ENCODE measurements around the gene ANO3. TPM values are rescaled to one million over a fixed set of nuclear protein-coding genes. Genes with fewer than 3 reads are reported as not detected.
"Not testable (repeated sequence)": the region's sequence is repeated elsewhere in the genome, so short reads cannot be mapped to it uniquely, and the experiment has no call there.

The ANO3 gene
- total RNA-seq, 2 experiments from 2014 or later, result not detected

GRCh38 chr11:26595207-26595865, 263.4 kb downstream of the ANO3 start:
- H3K27ac Mint-ChIP-seq; intact Hi-C loops (cut with micrococcal nuclease); DNase-seq; CTCF ChIA-PET; H3K36me3 Mint-ChIP-seq (ENCODE audit: low read depth); H3K4me1 Mint-ChIP-seq (ENCODE audit: low read depth); H3K27me3 Mint-ChIP-seq (ENCODE audit: low read depth); H3K9me3 Mint-ChIP-seq; H3K4me3 Mint-ChIP-seq: not testable (repeated sequence)

GRCh38 chr11:26597049-26597689, 265.2 kb downstream of the ANO3 start:
- H3K27me3 Mint-ChIP-seq (ENCODE audit: low read depth); H3K4me3 Mint-ChIP-seq; intact Hi-C loops (cut with micrococcal nuclease); H3K36me3 Mint-ChIP-seq (ENCODE audit: low read depth); H3K4me1 Mint-ChIP-seq (ENCODE audit: low read depth); H3K27ac Mint-ChIP-seq; DNase-seq; H3K9me3 Mint-ChIP-seq; CTCF ChIA-PET: not testable (repeated sequence)

GRCh38 chr11:26597899-26598298, 266.0 kb downstream of the ANO3 start:
- Mint-ChIP-seq H3K27ac (no peak overlapping the region), H3K36me3 (ENCODE audit: low read depth) (no peaks in the 10 kb centered on the region), H3K4me1 (ENCODE audit: low read depth) (no peaks in the 10 kb centered on the region), H3K4me3 (no peak overlapping the region), H3K9me3 (peaks cover 6% of the 10 kb centered on the region), H3K27me3 (ENCODE audit: low read depth) (no peaks in the 10 kb centered on the region)
- intact Hi-C loops (cut with micrococcal nuclease), result no loop called here
- DNase-seq, result no peak
- CTCF ChIA-PET, result no interaction called here

- H3K27me3 Mint-ChIP-seq (ENCODE audit: low read depth), result no peaks in the 10 kb centered on the region
- CTCF ChIA-PET, result no interaction called here
- intact Hi-C loops (cut with micrococcal nuclease), result no loop called here
- H3K36me3 Mint-ChIP-seq (ENCODE audit: low read depth), result no peaks in the 10 kb centered on the region
- H3K4me1 Mint-ChIP-seq (ENCODE audit: low read depth), result no peaks in the 10 kb centered on the region
- H3K27ac Mint-ChIP-seq, result no peak overlapping the region
- H3K4me3 Mint-ChIP-seq, result no peak overlapping the region
- DNase-seq, result no peak
- peaks cover 10% of the 10 kb centered on the region for H3K9me3 Mint-ChIP-seq
Measured at GRCh38 chr11:26599425-26599824, 267.5 kb downstream of the ANO3 start.

GRCh38 chr11:26599876-26600434, 268.0 kb downstream of the ANO3 start:
- no peak overlapping the region for H3K27ac Mint-ChIP-seq
- H3K27me3 Mint-ChIP-seq (ENCODE audit: low read depth), result no peaks in the 10 kb centered on the region
- no peak for DNase-seq
- H3K4me1 Mint-ChIP-seq (ENCODE audit: low read depth), result no peaks in the 10 kb centered on the region
- H3K4me3 Mint-ChIP-seq, result no peak overlapping the region
- peaks cover 10% of the 10 kb centered on the region for H3K9me3 Mint-ChIP-seq
- H3K36me3 Mint-ChIP-seq (ENCODE audit: low read depth), result no peaks in the 10 kb centered on the region
- CTCF ChIA-PET, result no interaction called here
- intact Hi-C loops (cut with micrococcal nuclease), result no loop called here

- Mint-ChIP-seq H3K27me3 (ENCODE audit: low read depth) (no peaks in the 10 kb centered on the region), H3K9me3 (peaks cover 33% of the 10 kb centered on the region), H3K4me1 (ENCODE audit: low read depth) (no peaks in the 10 kb centered on the region), H3K36me3 (ENCODE audit: low read depth) (peaks cover 1% of the 10 kb centered on the region), H3K27ac (no peak overlapping the region), H3K4me3 (no peak overlapping the region)
- DNase-seq, result no peak
- CTCF ChIA-PET, result no interaction called here
- intact Hi-C loops (cut with micrococcal nuclease), result no loop called here
Measured at GRCh38 chr11:26607725-26608506, 276.0 kb downstream of the ANO3 start.

- no peak for DNase-seq
Measured at GRCh38 chr11:26608507-26609146, 276.7 kb downstream of the ANO3 start.

GRCh38 chr11:26613759-26614158, 281.8 kb downstream of the ANO3 start:
- Mint-ChIP-seq H3K27ac (no peak overlapping the region), H3K36me3 (ENCODE audit: low read depth) (peaks cover 1% of the 10 kb centered on the region), H3K4me3 (no peak overlapping the region), H3K9me3 (peaks cover 23% of the 10 kb centered on the region), H3K27me3 (ENCODE audit: low read depth) (no peaks in the 10 kb centered on the region), H3K4me1 (ENCODE audit: low read depth) (no peaks in the 10 kb centered on the region)
- CTCF ChIA-PET, result no interaction called here
- DNase-seq, result no peak
- intact Hi-C loops (cut with micrococcal nuclease), result no loop called here

More at GRCh38 chr11:26608507-26609146, 276.7 kb downstream of the ANO3 start:
- Mint-ChIP-seq H3K27me3 (ENCODE audit: low read depth) (no peaks in the 10 kb centered on the region), H3K4me3 (no peak overlapping the region), H3K36me3 (ENCODE audit: low read depth) (peaks cover 1% of the 10 kb centered on the region), H3K27ac (no peak overlapping the region), H3K9me3 (peaks cover 38% of the 10 kb centered on the region), H3K4me1 (ENCODE audit: low read depth) (no peaks in the 10 kb centered on the region)
- intact Hi-C loops (cut with micrococcal nuclease), result no loop called here
- CTCF ChIA-PET, result no interaction called here

- Mint-ChIP-seq H3K4me1 (ENCODE audit: low read depth) (no peaks in the 10 kb centered on the region), H3K36me3 (ENCODE audit: low read depth) (no peaks in the 10 kb centered on the region)
- intact Hi-C loops (cut with micrococcal nuclease), result no loop called here
Measured at GRCh38 chr11:26618441-26618840, 286.5 kb downstream of the ANO3 start.

GRCh38 chr11:26620282-26621045, 288.5 kb downstream of the ANO3 start:
- CTCF ChIA-PET, result no interaction called here
- Mint-ChIP-seq H3K4me1 (ENCODE audit: low read depth) (no peaks in the 10 kb centered on the region), H3K4me3 (no peak overlapping the region), H3K9me3 (peaks cover 2% of the 10 kb centered on the region), H3K27me3 (ENCODE audit: low read depth) (no peaks in the 10 kb centered on the region), H3K36me3 (ENCODE audit: low read depth) (no peaks in the 10 kb centered on the region), H3K27ac (no peak overlapping the region)
- intact Hi-C loops (cut with micrococcal nuclease), result no loop called here
- DNase-seq, result no peak

More at GRCh38 chr11:26618441-26618840, 286.5 kb downstream of the ANO3 start:
- no peak for DNase-seq
- no peaks in the 10 kb centered on the region for H3K27me3 Mint-ChIP-seq (ENCODE audit: low read depth)
- H3K27ac Mint-ChIP-seq, result no peak overlapping the region
- H3K4me3 Mint-ChIP-seq, result no peak overlapping the region
- peaks cover 10% of the 10 kb centered on the region for H3K9me3 Mint-ChIP-seq
- CTCF ChIA-PET, result no interaction called here

GRCh38 chr11:26621132-26621531, 289.2 kb downstream of the ANO3 start:
- no peaks in the 10 kb centered on the region for H3K4me1 Mint-ChIP-seq (ENCODE audit: low read depth)
- intact Hi-C loops (cut with micrococcal nuclease), result no loop called here
- H3K9me3 Mint-ChIP-seq, result peaks cover 2% of the 10 kb centered on the region
- H3K27me3 Mint-ChIP-seq (ENCODE audit: low read depth), result no peaks in the 10 kb centered on the region
- no peaks in the 10 kb centered on the region for H3K36me3 Mint-ChIP-seq (ENCODE audit: low read depth)
- no peak for DNase-seq
- H3K27ac Mint-ChIP-seq, result no peak overlapping the region
- CTCF ChIA-PET, result no interaction called here
- no peak overlapping the region for H3K4me3 Mint-ChIP-seq

- Mint-ChIP-seq H3K27me3 (ENCODE audit: low read depth) (no peaks in the 10 kb centered on the region), H3K36me3 (ENCODE audit: low read depth) (no peaks in the 10 kb centered on the region), H3K4me1 (ENCODE audit: low read depth) (no peaks in the 10 kb centered on the region), H3K9me3 (peaks cover 2% of the 10 kb centered on the region), H3K27ac (no peak overlapping the region), H3K4me3 (no peak overlapping the region)
- CTCF ChIA-PET, result no interaction called here
- intact Hi-C loops (cut with micrococcal nuclease), result no loop called here
- DNase-seq, result no peak
Measured at GRCh38 chr11:26622181-26622580, 290.3 kb downstream of the ANO3 start.

Measured in activated naive CD4-positive, alpha-beta T cell treated with anti-CD3 and anti-CD28 coated beads for 36 hours (primary cell).